IPS-11a (cell line): ENCODE measurements around the gene ANKH.

ENCODE experiments used
- H3K4me3 ChIP-seq: one replicate; pipeline ENCODE4 v1.5.1; 2013; ENCODE audit warnings: low read depth, low read length, control low read depth

Gene ANKH

DNA sequence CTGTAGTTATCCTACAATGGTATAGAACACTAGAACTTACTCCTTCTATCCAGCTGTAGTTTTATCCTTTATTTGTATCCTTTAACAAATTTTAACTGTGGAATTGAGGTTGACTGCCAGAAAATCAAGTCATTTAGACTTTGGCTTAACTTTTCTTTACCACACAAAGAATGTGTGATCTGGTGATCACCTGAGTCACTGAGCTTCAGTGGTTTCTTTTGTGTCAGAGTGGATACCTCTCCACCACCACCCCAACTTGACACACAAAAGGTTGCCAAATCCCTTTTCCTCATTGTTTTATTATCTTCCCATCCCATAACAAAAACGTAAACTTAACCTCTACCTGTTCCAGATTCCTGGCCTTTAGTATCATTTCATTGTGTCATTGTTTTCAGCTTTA lies 201.6 kb downstream of the ANKH start:
- no peak overlapping the region for H3K4me3 ChIP-seq

GRCh38 chr5:14669415-14669814 lies 202.2 kb downstream of the ANKH start:
- H3K4me3 ChIP-seq = no peak overlapping the region

DNA sequence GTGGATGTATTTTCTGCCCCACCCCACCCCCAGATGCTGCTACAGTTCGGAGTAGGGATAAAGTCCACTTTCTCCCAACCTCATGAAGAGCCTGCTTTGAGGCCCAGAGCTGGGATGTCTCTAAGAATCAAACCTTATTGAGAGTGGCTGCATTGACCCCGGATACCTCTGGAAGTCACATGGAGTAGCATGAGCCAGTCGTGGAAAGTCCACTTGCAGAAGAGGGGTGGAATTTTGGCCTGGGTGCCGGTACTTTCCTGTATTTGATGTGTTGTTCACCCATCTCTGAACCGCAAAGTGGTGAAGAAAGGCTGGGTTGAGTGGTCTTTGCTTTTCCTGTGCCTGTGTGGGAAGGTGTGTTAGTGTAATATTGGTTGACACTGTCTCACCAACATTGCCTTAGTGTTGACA lies 203.4 kb downstream of the ANKH start:
- H3K4me3 ChIP-seq = no peak overlapping the region

GRCh38 chr5:14667770-14668169 lies 203.8 kb downstream of the ANKH start:
- no peak overlapping the region for H3K4me3 ChIP-seq

GRCh38 chr5:14667290-14667689 lies 204.3 kb downstream of the ANKH start:
- no peak overlapping the region for H3K4me3 ChIP-seq

DNA sequence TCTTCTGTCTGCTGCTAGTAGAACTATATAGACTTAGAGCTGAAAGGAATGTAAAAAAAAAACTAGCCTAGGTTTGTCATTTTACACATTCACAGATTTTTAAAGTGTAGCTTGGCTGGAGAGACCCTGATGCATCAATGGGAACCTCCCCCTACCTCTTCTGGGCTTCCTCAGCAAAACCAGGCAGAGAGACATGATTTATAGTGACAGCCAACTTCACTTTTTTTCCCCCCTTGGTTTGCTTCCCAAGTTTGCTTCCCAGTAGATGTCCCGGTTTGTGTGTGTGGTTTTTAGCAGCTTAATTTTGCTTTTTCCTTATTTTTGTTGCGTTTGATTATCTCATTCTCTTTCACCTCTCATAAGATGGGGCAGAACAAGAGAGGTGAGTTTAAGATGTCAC lies 205.2 kb downstream of the ANKH start:
- H3K4me3 ChIP-seq = no peak overlapping the region

- no peak overlapping the region for H3K4me3 ChIP-seq
Observed at GRCh38 chr5:14665949-14666348, 205.6 kb downstream of the ANKH start.

GRCh38 chr5:14665101-14665822 lies 206.3 kb downstream of the ANKH start:
- peak overlapping the region; percentile 59 for H3K4me3 ChIP-seq

DNA sequence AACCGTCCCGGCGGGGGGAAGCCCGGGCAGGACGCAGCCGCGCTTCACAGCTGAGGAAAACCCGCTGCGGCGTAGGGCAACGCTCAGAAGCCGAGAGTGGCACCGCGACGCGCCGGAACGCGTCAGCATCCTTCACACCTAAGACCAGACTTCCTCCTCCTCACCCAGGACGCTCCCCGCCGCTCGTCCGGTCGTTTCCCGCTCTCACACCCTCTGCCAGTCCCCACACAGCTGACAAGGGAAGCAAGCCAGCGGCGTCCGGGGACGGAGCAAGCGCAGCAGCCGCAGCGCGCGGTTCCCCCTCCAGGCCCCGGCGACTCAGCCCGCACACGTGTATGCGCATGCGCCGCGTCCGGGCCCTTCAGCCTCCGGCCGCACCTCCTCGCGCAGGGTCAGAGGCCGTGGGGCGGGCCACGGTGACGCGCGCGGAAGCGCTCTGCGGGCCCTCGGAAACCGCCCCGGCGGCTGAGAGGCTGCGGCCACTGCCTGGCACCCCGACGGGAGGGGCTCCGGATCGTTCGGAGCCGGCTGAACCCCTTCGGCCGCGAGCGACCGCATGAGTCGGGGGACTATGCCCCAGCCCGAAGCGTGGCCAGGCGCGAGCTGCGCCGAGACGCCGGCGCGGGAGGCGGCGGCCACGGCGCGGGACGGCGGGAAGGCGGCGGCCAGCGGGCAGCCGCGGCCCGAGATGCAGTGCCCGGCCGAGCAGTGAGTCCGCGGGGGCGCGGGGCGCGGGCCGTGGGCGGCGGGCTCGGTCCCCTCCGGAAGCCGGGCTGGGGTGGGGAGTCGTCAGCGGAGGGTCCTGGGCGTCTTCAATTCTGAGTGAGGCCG lies 207.1 kb downstream of the ANKH start, which contains the start of gene OTULIN:
Gene OTULIN, plus strand, starts transcription at position 449 of the 831 bp plus-strand sequence. Its CDS starts 108 bp downstream, at position 557.
- peak within 1 kb of the TSS; percentile 59 for H3K4me3 ChIP-seq

DNA sequence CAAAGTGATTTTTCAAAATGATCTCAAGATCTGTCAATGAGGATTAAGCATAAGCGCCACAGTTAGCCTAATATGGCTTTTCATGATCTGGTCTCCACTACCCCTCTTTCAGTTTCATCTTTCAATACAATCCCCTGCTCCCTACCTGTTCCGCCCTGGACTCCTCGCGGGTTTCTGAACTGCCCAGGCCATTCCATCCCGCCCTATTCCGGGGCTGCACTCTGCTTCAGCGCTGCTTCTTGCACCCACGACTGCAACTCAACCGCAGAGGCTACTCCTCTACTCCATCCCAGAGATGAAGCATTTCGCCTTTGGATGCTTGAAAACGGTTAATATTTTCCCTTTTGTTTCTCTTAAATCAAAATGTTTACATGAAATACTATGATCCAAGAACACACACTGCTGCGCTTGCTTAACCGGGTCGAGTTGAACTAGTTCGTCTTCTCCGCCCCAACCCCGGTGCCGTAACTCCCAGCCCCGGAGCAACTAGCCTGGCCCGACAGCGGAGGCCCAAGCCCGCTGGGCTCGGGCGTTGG lies 207.8 kb downstream of the ANKH start:
- H3K4me3 ChIP-seq = peak overlapping the region; percentile 59

DNA sequence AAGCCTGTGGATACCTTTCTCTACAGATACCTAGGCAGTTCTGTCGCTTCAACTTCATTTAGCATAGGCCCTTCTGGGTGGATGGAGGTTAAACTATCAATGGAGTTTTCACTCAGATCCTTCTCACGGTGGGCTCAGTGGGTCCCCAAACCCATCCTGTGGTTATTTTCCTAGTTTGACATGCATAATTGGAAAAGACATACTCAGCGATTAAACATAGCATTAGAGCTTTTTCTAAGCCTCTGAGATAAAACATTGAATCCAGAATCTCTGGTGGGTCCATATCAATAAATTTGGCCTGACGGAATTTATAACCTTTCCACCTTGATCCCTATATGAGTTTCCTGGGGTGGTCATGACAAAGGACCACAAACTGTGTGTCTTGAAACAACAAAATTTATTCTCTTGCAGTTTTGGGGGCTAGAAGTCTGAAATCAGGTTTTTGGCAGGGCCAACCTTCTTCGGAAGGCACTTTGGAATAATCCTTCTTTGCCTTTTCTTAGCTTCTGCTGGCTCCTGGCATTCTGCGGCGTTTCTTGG lies 208.8 kb downstream of the ANKH start:
- no peak overlapping the region for H3K4me3 ChIP-seq

GRCh38 chr5:14660833-14661232 lies 210.7 kb downstream of the ANKH start:
- no peak overlapping the region for H3K4me3 ChIP-seq

- no peak overlapping the region for H3K4me3 ChIP-seq
Observed at GRCh38 chr5:14659821-14660607, 211.6 kb downstream of the ANKH start.

GRCh38 chr5:14656898-14657297 lies 214.7 kb downstream of the ANKH start:
- H3K4me3 ChIP-seq = no peak overlapping the region

GRCh38 chr5:14655146-14655741 lies 216.3 kb downstream of the ANKH start:
- H3K4me3 ChIP-seq = no peak overlapping the region
